NCI-H128 (cell line): ENCODE data around the gene BIRC3.

Experiments used
- DNase-seq: peaks from one replicate; lab custom pipeline; 2025; ENCODE audit not compliant: unreplicated experiment; lab: John Stamatoyannopoulos, UW

The BIRC3 gene

DNA sequence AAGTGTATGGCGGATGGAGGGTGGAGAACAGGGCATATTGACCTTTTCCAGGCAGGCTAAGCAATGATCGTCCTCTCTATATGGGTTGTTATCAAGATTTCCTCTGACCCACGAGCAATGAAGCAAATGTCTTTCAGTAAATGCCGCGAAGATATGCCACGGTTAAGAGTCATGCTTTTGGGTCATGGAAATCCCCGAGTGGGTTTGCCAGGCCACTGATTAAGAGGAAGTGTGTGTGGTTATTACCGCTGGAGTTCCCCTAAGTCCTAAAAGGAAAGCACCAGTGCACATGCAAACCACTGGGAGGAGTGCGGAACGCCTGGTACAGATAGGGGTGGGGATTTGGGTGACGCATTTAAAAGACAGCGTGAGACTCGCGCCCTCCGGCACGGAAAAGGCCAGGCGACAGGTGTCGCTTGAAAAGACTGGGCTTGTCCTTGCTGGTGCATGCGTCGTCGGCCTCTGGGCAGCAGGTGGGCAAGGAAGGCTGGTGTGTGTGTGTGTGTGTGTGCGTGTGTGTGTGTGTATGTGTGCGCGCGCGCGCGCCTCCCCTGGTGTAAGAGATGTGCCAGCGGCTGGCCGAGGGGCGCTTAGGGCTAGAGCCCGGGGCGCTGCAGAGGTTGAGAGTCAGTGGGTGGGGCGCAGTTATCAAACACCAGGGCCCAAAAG is at the start of gene BIRC3:
Gene BIRC3, plus strand, starts transcription at position 386 of the 669 bp plus-strand sequence. CDS start 7,026 bp downstream, outside the sequence.
- DNase-seq, result peak; percentile 57

DNA sequence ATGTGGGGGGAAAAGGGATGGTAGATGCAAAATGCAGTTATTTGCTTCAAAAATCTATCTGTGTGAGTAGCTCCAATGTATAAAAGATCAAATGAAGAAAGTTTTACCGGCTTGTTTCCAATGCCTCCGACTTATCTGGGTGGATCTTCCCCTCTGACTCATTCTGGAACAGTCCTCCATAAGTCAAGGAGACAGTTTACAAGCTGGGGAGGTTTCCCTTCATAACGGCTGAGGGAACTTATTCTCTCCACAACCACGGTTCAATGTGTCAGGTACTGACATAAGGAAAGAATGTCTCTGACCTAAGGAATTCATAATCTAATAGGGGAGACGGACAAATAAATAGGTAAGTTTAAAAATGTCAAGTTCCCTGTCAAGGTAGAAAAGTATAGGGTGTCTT is 49.7 kb upstream of the BIRC3 start:
- DNase-seq, result no peak

DNA sequence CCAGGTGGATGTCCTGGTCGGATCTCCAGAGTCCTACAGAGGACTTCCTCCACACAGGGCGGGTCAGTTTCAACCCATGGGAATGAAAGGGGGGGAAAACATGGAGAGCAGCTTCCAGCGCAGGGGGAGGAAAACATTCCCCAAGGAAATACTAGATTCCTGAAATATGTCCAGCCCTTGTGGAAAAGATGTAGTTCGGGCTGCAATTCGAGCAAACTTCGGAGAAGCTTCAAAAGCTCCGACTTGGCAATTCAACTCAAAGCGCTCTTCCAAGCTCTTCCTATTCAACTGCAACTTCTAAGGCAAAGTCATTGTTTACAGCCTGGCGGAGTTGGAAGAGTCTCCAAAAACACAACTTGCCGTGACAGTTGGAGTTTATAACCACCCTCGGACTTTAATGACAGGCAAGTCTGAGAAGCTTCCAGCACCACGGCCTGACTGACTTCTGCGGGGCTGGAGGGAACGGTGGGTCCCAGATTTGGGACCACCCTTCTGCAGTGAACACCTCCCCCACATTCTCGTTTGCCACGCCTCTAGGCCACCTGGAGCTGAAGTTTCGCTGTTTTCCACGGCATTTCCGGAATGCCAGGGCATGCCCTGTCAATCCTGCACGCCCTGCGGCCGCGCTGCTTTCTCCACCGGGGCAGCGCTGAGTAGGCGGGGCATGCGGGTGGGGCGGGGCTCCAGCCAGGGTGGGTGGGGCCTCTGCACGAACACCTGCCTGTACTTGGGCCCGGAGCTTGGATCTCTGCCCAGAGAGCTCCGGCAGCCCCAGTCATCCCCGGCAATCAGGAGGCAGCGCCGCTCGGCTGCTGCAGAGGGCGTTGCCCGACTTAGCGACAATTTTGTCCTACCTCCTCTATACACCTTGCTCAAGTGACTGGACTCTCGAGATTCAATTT is 49.0 kb upstream of the BIRC3 start:
- DNase-seq, result peak; percentile 54

DNA sequence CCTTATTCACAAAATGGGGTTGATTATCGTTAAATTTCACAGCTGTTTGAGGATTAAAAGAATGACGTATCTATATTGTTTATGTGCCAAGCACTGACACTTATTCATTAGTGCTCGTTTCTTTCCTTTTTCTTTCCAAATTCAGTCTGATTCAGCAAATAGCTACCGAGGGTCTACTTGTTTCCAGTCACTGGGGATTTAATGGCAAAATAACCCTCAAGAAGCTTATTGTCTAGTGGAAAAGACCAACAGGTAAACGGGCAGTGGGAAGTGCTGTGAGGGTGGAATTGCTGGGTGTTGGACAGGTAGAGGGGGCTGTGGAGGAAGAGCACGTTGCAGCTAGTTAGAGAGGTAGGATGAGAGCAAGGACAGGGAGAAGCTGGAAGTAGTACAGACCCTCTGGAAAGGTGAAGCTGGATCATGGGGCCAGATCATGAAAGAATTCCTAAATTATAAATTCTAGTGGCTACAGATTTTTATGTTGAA is 48.3 kb upstream of the BIRC3 start:
- DNase-seq, result no peak

DNA sequence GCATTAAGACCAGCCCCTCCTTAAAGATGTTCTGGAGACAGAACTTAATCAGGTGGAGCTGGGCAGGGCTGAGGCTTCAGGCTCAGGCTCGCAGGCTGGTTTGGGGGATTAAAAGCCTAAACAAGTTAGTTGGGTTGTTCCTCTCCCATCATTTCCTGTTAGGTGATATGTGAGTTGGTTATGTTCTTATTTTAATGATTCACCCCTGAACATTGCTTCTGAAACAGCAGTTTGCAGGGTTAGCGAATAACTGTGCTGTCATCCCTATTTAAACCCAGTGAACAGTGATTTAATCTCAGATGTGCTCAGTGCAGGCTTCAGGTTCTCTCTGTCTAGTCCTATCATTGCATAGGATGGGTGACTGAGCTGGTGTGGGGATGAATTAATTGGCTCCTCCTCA is 47.4 kb upstream of the BIRC3 start:
- no peak for DNase-seq

DNA sequence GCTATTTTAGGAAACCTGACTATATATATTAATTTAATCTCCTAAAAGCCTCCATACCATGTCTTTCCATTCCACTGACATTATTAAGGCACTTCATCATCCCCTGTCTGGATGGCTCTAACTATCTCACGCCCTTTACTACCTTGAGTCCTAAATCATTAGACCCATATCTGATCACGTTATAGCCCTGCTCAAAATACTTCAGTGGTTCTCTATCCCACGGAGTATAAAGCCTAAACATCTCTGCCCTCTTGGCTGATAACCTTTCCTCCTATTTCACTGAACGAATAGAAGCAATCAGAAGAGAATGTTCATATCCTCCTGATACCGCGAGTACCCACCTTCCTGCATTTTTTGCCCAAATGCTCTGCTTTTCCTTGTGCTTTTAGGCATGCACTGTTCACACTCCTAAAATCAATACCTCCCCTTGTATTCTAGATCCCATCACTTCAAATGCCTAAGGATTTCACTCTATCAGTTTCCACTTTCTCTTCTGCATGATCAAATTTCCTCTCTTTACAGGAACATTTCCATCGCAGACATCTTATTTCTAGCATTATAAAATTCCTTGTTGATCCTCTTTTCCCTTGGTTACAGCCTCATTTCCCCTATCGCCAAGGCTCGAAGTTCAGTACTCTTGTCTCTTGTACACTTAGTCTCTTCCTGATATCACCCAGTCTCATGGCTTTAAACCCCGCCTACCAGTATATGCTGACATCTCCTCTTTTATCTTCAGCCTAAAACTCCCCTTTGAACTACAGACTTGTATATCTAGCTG is 45.0 kb upstream of the BIRC3 start:
- no peak for DNase-seq

DNA sequence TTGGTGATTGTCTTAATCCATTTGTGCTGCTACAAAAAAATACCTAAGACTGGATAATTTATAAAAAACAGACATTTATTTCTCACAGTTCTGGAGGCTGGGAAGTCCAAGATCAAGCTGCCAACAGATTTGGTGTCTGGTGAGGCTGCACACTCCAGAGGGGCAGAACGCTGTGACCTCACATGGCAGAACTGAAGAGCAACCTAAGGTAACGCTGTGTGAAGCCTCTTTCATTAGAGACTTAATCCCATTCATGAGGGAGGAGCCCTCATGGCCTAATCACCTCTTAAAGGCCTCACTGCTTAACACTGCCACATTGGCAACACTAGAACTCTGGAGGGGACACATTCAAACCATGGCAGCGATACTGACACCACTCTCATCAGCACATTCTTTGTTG is 42.7 kb upstream of the BIRC3 start:
- DNase-seq, result no peak

DNA sequence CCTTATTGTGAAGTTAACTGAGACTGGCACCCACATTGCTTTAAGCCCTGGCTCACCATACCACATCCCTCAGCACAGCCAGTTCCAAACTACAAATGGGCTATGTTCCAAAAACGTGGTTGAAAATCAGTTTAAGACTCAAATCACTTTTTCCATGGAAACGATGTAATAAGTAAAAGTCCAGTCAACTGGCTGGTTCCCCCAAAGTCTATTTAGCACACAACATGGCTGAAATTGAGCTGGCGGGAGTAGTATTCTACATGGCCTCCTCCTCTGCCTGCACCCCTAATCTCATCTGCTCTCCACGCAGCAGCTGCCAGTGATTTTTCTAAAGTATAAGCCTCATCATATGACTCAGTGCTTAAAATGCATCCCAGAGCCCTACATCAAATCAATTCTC is 40.9 kb upstream of the BIRC3 start:
- no peak for DNase-seq

DNA sequence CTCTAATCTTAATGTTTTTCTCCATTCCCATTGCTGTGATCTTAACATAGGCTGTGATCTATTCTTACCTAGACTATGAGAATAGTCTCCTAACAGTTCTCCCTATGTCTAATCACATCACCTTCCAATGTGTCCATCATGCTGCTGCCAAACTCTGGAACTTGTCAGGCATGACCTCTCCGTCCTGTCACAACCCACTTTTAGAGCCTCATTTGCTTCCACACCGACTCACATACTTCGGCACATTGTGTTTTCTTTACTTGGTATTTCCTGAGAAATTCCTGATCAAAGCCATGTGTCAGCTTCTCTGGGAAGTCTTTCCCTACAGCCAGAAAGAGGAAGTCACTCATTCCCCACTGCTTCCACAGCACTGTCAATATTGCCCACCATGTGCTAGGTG is 40.5 kb upstream of the BIRC3 start:
- no peak for DNase-seq

DNA sequence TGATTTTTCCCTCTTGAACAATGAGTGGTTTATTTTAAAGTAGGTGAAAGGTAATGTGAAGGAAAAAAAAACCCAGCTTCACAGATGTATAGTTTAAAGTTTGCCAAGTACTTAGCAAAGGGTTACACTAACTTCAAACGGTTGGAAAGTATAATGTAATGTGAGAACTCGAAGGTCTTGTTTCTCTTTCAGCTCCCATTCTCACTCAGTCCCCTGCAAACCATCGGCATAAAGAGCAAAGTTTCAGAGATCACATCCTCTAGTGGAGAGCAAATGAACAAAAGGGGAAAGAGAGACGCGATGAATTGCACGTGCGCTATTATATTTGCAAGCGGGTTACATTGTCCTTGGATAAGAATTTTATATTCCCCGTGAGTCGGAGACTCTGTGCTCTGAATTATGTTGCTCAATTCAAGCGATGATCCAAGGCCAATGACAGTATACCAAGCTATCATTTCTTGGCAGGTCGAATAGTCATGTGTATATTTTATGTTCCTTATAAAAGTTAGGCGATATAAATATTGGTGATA is 37.6 kb upstream of the BIRC3 start:
- peak; percentile 64 for DNase-seq

DNA sequence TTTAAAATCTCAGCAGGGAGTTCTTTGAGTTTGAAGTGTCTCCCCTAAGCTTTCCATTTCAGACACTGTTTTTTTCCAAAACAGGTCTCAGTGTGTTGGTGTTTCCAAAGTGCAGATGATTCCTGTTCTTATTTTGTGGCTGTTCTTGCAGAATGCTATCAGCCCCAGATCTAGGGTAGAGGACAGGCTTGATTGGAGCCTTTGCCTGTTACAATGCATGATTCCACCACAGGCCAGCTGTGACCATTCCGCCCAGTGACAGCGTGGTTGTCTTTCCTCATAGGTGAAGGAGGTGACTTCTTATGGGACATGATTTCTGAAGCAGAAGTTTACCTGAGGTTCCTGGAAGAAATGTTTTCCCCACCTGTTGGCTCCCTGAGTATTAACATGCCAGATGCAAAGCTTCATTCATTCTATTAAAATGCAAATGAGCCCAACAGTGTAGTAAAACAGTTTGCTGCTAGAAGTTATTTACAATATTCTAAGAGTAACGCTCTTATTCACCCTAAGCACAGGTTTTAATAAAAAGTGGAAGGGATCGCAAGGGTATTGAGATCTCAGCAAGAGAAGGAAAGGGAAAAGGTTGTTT is 36.9 kb upstream of the BIRC3 start:
- no peak for DNase-seq

DNA sequence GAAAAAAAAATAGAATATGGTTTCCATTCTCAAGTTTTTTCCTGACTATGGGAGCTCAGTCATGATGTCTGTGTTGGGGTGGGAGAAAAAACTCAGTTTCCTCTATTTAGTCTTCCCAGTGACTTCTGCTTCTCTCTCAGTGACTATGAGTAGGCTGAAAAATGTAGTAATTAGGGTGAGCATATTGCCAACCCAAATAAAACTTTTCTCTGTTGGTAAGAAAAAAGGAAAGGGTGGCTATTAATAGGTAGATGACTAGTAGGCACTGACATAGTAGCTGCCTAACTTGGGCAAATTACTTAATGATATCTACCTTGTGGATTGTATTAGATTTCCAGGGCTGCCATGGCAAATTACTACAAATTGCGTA is 34.2 kb upstream of the BIRC3 start:
- no peak for DNase-seq

DNA sequence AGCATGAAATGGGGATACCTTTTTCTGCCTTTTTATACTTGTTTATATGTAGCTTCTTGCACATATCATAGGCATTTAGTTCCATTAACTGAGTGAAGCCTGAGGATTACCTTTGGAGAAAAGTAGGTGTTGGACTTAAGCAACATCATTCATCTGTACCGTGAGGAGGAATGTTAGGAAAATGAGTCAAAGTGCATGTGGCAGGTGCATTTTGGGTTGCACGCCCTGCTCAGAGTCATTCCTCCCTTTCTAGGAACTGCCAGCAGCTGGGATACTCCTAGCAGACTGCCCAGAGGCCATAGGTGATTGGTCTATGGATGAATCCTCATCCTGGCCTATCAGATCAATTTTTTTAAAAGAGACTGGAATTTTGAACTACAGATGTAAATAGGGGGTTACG is 33.3 kb upstream of the BIRC3 start:
- DNase-seq, result no peak

DNA sequence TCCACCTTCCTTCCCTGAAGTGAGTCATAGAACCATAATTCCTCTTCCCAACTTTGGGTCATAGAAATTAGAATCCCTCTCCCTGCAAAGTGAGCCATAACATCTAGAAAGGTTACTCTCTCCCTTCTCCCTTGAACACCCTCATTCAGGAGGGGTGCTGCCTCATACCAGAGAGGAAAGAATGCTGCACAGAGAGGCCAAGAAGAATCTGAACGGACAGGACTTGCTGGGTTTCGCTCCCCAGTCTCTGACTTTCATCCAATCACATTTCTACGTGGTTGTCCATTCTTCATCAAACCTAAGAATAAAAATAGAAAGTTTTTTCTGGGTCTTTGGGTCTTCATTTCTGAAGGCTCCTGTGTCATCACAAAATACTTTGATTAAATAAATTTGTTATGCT is 31.0 kb upstream of the BIRC3 start:
- no peak for DNase-seq

DNA sequence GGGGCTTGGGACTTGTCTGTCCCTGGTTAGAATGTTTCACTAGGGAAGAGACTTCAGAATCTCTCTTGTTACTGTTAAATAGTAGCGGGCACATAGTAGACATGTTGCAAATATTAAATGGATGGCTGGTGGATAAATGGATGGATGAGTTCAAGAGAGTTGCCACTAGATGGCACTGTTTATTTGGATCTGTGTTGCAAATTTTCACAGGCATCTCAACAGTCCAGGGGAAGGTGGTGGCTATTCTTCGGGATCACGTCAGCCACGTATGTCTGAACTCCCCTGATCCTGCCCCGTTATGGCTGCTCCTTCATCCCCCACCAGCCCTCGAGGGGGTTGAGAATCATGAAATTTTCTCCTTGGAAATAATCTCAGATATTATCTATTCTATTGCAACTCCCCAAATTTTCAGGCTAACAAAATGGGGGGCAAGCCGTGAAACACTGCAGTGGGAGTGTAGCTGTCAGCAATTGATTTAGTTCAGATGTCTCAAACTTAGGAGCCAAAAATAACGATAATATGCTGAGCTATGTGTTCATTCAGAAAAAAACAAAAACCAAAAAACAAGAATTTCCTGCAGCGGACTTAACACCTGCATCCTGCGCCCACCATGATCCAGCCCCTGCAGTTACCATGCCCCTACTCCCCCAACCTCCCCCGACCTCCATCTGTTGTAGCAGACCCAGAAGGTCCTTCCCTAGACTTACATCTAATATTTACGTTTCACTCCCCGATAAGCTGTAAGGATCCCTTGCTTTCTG is 29.1 kb upstream of the BIRC3 start:
- peak; percentile 41 for DNase-seq

DNA sequence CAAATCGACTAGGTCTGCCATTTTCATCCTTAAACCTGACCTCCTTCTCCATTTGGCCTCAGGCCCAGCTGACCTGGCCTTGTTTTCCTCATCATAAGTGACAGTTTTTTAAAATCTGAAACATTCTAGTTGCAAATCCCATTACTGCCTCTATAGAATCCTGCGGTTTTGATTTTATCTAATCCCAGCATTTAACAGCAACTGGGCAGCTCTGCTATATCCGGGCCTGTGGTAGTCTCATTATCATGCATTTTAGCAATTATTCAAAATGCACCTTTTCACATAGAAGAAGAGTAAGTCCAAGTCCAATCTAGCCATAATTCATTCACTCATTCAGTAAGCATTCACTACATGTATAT is 28.6 kb upstream of the BIRC3 start:
- DNase-seq, result no peak

DNA sequence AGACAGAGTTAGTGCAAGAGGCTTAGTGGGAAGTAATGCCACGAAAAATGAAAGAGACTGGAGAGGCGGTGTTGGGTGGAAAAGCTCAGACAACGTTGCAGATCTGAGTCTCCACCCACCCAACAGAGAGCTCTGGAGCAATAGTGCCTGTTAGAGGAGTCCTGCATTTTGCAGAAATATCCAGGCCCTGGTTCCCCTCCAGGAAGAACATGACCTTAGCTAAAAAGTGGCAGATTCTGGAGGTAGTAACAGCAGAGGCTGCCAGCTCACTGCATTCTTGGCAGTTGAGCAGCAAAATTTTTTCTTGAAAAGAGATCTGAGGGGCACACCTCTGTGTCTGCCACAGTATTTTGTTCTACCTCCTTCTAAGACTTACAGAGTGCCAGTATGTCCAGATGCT is 27.7 kb upstream of the BIRC3 start:
- DNase-seq, result no peak

DNA sequence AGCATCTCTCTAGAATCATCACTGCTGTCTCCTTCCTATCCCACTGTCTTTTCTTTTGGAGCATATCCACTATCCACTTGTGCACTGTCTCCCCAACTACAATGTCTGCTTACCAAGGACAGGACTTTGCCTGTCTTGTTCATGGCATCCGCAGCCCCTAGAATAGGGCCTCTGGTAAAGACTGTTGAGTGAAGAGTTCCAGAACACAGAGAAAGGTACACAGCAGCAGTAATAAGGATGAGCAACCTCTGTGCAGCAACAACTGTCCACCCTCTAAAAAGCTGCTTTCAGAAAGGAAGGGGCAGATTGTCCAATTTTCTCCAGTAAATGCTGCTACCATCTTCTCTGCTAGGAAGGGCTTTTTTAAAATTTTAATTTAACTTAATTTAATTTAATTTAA is 25.5 kb upstream of the BIRC3 start:
- no peak for DNase-seq

DNA sequence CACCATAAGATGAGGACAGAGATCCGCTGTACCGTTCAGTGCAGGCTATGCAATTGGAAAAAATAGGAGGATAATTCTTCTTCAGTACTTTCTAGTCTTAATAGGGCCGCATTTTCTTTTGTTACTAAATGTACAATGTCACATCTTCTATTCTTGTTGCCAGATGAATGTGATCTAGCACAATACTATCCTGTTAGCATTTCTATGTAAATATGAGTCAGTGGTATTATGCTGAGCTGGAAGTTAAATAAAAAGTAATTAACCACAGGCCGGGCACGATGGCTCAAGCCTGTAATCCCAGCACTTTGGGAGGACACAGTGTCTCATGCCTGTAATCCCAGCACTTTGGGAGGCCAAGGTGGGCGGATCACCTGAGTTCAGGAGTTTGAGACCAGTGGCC is 24.4 kb upstream of the BIRC3 start:
- no peak for DNase-seq

DNA sequence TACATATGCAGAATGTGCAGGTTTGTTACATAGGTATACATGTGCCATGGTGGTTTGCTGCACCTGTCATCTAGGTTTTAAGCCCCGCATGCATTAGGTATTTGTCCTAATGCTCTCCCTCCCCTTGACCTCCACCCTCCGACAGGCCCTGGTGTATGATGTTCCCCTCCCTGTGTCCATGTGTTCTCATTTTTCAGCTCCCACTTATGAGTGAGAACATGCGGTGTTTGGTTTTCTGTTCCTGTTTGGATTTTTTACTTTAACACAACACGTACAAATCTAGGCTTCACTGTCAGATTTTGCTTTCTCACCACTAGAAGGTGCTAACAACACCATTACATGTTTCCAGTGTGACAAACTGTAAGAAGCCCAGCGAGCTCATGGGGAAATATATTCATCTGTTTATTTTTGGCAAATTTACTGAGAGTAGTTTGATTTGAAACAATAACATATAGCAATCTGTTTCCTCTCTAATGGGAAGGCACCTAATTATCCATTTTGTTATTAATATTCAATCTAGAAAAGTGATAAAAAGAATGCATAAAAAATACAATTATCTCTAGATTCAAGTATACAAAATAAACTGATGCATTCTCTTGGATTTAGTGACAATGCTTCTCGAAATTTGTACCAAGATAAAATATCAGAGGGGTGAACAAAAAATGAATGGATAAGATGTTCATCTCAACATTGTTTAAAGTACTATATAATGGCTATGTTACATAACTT is 23.2 kb upstream of the BIRC3 start:
- DNase-seq, result no peak
